Epithelial cell of esophagus (primary cell): Measurements from ENCODE around the gene MPDZ.

Source experiments
- DNase-seq: peaks from one replicate; pipeline ENCODE4 v3.0.0; 2010; ENCODE audit warnings: low read depth
- H3K4me3 ChIP-seq: 2 replicates; pipeline ENCODE4 v1.5.1; 2011; ENCODE audit warnings: mild to moderate bottlenecking, low read length, control low read depth
- CTCF ChIP-seq: IDR thresholded peaks from 2 replicates; pipeline ENCODE4 v1.5.1; 2011; ENCODE audit warnings: low read depth, mild to moderate bottlenecking, low read length, control low read depth, inconsistent platforms; ENCODE audit not compliant: insufficient read depth; ENCODE audit errors: missing control alignments

MPDZ gene

GRCh38 chr9:13078164-13078563 lies 201.3 kb downstream of the MPDZ start:
- DNase-seq: peak; percentile 24
- no peak for TF ChIP-seq CTCF
- H3K4me3 ChIP-seq: no peak overlapping the region

GRCh38 chr9:13076616-13077015 lies 202.9 kb downstream of the MPDZ start:
- TF ChIP-seq CTCF: no peak
- DNase-seq: peak; percentile 45
- no peak overlapping the region for H3K4me3 ChIP-seq

GRCh38 chr9:13071921-13072320 lies 207.6 kb downstream of the MPDZ start:
- no peak for TF ChIP-seq CTCF

GRCh38 chr9:13070612-13071595 lies 208.6 kb downstream of the MPDZ start:
- no peak overlapping the region for H3K4me3 ChIP-seq
- no peak for DNase-seq
- TF ChIP-seq CTCF: no peak

More at GRCh38 chr9:13071921-13072320, 207.6 kb downstream of the MPDZ start:
- H3K4me3 ChIP-seq: no peak overlapping the region
- no peak for DNase-seq

GRCh38 chr9:13069498-13069897 lies 210.0 kb downstream of the MPDZ start:
- no peak for DNase-seq
- no peak for TF ChIP-seq CTCF
- H3K4me3 ChIP-seq: no peak overlapping the region

- no peak for TF ChIP-seq CTCF
- no peak for DNase-seq
- H3K4me3 ChIP-seq: no peak overlapping the region
These were observed 214.8 kb downstream of the MPDZ start for GRCh38 chr9:13064676-13065075.
